ENCODE results near the gene DDAH1. TPM values are rescaled to one million over a fixed set of nuclear protein-coding genes. Genes with fewer than 3 reads are reported as not detected.

DDAH1 gene
- total RNA-seq, 1 donor from 2014 or later: 50.9 TPM

DNA sequence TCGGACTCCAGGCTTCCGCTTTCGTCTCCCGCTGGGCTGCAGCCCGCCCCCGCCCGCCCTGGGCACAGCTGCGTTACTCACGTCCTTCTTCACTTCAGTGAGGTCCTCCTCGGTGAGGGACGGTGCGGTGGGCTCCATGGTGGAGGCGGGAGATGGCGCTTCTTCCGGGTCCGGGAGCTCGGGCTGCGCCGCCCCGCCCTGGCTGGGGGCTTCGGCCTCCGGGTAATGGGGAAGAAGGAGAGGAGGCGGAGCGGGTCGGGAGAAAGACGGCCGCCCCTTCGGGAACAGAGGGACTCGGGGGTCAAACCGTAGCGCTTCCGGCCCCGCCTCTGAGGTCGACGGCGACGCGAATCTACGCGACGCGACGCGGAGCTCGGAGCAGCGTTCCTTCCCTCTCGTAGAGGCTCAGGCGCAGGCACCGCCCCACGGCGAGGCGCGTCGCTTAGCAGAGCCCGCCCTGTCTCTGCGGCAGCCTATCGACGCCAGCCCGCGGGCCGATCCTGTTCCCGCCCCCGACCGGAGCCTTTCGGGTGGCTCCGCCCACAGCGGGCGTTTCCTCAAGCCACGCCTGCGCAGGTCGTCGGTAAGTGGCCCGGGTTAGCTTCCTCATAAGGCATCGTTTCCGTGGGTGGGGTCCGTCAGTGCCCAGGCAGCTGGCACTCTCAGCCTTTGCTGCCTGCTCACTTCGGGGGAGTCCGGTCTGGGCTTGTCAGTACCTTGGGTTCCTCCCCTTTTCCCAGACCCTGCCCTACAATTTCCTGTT is 188.6 kb downstream of the DDAH1 start, which contains the start of gene BCL10:
Gene BCL10, minus strand, starts transcription at position 418 of the 763 bp plus-strand sequence. Its CDS starts 280 bp downstream, at position 138.
- H3K4me3 ChIP-seq (ENCODE audit: low read depth, low read length): peak within 1 kb of the TSS; percentile 85
- peak; percentile 84 for DNase-seq (ENCODE audit: low read depth)
- TF ChIP-seq, protein P1, sequence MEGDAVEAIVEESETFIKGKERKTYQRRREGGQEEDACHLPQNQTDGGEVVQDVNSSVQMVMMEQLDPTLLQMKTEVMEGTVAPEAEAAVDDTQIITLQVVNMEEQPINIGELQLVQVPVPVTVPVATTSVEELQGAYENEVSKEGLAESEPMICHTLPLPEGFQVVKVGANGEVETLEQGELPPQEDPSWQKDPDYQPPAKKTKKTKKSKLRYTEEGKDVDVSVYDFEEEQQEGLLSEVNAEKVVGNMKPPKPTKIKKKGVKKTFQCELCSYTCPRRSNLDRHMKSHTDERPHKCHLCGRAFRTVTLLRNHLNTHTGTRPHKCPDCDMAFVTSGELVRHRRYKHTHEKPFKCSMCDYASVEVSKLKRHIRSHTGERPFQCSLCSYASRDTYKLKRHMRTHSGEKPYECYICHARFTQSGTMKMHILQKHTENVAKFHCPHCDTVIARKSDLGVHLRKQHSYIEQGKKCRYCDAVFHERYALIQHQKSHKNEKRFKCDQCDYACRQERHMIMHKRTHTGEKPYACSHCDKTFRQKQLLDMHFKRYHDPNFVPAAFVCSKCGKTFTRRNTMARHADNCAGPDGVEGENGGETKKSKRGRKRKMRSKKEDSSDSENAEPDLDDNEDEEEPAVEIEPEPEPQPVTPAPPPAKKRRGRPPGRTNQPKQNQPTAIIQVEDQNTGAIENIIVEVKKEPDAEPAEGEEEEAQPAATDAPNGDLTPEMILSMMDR (conservative IDR thresholded peaks at IDR 0.05; ENCODE audit: low read depth, low read length): no peak

DNA sequence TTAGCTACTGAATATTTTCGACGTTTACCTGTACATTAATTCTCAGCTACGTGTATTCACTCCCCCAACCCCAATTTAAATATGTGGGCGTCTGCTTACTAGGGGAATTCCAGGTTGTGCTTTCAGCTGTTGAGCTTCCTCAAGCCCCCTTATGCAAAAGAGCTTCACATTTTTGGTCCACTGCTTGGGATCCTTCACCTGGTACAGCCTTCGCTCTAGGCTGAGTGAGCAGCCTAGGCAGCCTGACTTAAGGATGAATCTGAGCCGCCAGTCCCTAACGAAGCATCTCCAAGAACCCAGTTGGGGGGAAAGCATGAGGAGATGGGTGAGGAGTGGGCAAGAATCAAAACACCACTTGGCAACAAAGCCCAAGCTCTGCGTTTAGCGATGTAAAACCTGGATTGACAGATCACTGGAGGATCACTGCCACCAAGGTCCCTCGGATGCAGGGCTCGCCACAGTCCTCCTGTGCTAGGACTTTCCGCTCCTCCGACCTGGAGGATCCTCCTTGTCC is 189.2 kb downstream of the DDAH1 start:
- TF ChIP-seq, protein P1 (conservative IDR thresholded peaks at IDR 0.05; ENCODE audit: low read depth, low read length): no peak
- H3K4me3 ChIP-seq (ENCODE audit: low read depth, low read length): peak overlapping the region; percentile 85
- DNase-seq (ENCODE audit: low read depth): no peak

DNA sequence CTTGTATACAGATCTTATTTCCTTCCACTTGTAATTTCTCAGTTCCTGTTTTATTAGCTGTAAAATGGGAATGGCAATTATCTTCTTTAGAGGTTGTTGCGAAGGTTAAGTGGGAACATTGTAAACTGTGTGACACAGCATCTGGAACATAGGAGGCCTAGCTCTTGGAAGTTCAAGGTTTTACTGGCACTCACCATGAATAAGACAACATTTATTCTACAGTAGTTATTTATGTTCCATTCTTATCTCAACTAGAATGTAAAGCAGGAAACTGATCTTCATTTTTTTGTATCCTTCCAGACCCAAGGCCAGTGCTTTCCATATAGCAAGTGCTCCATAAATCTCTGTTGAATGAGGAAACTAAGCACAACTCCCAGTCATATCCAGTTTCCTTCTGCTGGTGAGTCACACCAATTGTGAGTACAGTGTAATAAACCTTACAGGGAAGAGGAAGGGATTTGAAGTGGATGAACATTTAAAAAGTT is 189.9 kb downstream of the DDAH1 start:
- H3K4me3 ChIP-seq (ENCODE audit: low read depth, low read length): peak overlapping the region; percentile 85
- DNase-seq (ENCODE audit: low read depth): no peak
- TF ChIP-seq, protein P1 (conservative IDR thresholded peaks at IDR 0.05; ENCODE audit: low read depth, low read length): no peak

- no peak for DNase-seq (ENCODE audit: low read depth)
- peak overlapping the region; percentile 85 for H3K4me3 ChIP-seq (ENCODE audit: low read depth, low read length)
- TF ChIP-seq, protein P1 (conservative IDR thresholded peaks at IDR 0.05; ENCODE audit: low read depth, low read length): no peak
These were observed 191.6 kb downstream of the DDAH1 start for GRCh38 chr1:85273397-85273796.

DNA sequence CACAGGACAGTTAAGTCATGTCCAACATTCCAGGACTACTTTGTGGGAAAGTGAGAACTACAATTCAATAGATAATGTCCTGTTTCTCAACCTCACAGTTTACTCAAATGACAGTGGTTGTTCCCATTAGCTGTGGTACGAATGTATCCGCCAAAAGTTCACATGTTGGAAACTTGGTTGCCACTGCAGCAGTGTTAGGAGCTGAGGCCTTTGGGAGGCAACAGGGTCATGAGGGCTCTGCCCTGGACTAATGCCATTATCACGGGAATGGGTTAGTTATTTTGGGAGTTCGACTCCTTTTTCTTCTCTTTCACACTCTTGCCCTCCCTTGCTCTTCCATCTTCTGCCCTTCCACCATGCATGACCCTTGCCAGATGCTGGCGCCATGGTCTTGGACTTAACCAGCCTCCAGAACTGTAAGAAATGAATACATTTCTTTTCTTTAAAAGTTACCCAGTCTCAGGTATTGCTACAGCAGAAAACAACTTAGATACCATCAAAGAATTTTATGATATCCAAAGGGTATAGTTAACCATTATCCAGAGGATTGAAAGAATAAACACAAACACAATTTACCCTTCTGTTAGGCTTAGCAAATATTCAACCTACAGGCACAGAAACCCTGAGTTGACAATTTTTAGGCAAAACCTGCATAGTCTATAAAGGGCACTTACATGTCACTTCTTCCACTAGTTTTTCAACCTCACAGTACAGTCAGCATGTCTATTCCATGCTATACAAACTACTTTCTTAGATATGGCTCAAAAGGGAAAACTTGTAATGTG is 196.0 kb downstream of the DDAH1 start:
- TF ChIP-seq, protein P1 (conservative IDR thresholded peaks at IDR 0.05; ENCODE audit: low read depth, low read length): no peak
- H3K4me3 ChIP-seq (ENCODE audit: low read depth, low read length): no peak overlapping the region
- DNase-seq (ENCODE audit: low read depth): no peak

Other genes with a start within 250 kb of the DDAH1 start
- gene C1orf52, start 205.5 kb downstream of the DDAH1 start, total RNA-seq: 15.4 and 19.2 TPM in 2 replicates
- gene BCL10, start 188.5 kb downstream of the DDAH1 start, total RNA-seq: 49.2 and 87.9 TPM in 2 replicates
- 148 and 348 TPM in 2 replicates for gene CCN1, start 115.6 kb upstream of the DDAH1 start, total RNA-seq
- gene ZNHIT6, start 243.3 kb upstream of the DDAH1 start, total RNA-seq: 13.1 and 13.5 TPM in 2 replicates